HepG2 (cell line): ENCODE measurements around the gene HMG20B.

Experiments
- ARID5B ChIP-seq: IDR thresholded peaks from 2 replicates; pipeline ENCODE4 v1.4.0; 2020; ENCODE audit warnings: mild to moderate bottlenecking, missing genetic modification reagents
- CSRNP2 ChIP-seq: sonication (generic); formaldehyde crosslinking; conservative IDR thresholded peaks from 2 replicates; pipeline ENCODE4 v1.8.0; 2022; ENCODE audit warnings: low read depth, missing genetic modification reagents
- EP300 ChIP-seq, 3 experiments: sonication (generic) in 1 of 3; formaldehyde crosslinking in 1 of 3; IDR thresholded peaks; 2 replicates each; pipeline versions ENCODE4 v1.5.1 to v1.6.1; 2011 to 2020; ENCODE audit warnings: low read depth in 2 of 3, low read length in 2 of 3, borderline replicate concordance in 1 of 3, improper control_type of control experiment in 1 of 3, mild to moderate bottlenecking in 1 of 3, missing genetic modification reagents in 1 of 3, moderate library complexity in 1 of 3
- FOSL1 ChIP-seq: sonication (generic); formaldehyde crosslinking; IDR thresholded peaks from 2 replicates; pipeline ENCODE4 v1.9.0; 2021; ENCODE audit warnings: missing genetic modification reagents, borderline replicate concordance
- GZF1 ChIP-seq: sonication (generic); formaldehyde crosslinking; IDR thresholded peaks from 2 replicates; pipeline ENCODE4 v1.5.1; 2020; ENCODE audit warnings: mild to moderate bottlenecking, missing genetic modification reagents
- TEF ChIP-seq: sonication (generic); formaldehyde crosslinking; IDR thresholded peaks from 2 replicates; pipeline ENCODE4 v1.5.0; 2020; ENCODE audit warnings: missing genetic modification reagents
- THYN1 ChIP-seq: sonication (generic); formaldehyde crosslinking; IDR thresholded peaks from 2 replicates; pipeline ENCODE4 v1.8.1; 2023; ENCODE audit warnings: low read depth, mild to moderate bottlenecking, moderate library complexity, missing genetic modification reagents, borderline replicate concordance
- TOPORS ChIP-seq: sonication (generic); formaldehyde crosslinking; IDR thresholded peaks from 2 replicates; pipeline ENCODE4 v1.8.0; 2023; ENCODE audit warnings: mild to moderate bottlenecking, missing genetic modification reagents
- ZNF24 ChIP-seq: fragments of 450-650 bp; IDR thresholded peaks from 2 replicates; pipeline ENCODE4 v1.6.1; 2017; ENCODE audit warnings: antibody characterized with exemption, mild to moderate bottlenecking
- ZNF792 ChIP-seq: IDR thresholded peaks from 2 replicates; pipeline ENCODE4 v1.6.1; 2016
- TF ChIP-seq, protein P1 (sequence below): sonication (generic); formaldehyde crosslinking; IDR thresholded peaks from 2 replicates; pipeline ENCODE4 v1.4.0; 2020; ENCODE audit warnings: mild to moderate bottlenecking, missing genetic modification reagents
- TF ChIP-seq, protein P2 (sequence below): sonication (generic); formaldehyde crosslinking; IDR thresholded peaks from 2 replicates; pipeline ENCODE4 v1.5.0; 2020; ENCODE audit warnings: mild to moderate bottlenecking, missing genetic modification reagents, moderate library complexity

DNA sequence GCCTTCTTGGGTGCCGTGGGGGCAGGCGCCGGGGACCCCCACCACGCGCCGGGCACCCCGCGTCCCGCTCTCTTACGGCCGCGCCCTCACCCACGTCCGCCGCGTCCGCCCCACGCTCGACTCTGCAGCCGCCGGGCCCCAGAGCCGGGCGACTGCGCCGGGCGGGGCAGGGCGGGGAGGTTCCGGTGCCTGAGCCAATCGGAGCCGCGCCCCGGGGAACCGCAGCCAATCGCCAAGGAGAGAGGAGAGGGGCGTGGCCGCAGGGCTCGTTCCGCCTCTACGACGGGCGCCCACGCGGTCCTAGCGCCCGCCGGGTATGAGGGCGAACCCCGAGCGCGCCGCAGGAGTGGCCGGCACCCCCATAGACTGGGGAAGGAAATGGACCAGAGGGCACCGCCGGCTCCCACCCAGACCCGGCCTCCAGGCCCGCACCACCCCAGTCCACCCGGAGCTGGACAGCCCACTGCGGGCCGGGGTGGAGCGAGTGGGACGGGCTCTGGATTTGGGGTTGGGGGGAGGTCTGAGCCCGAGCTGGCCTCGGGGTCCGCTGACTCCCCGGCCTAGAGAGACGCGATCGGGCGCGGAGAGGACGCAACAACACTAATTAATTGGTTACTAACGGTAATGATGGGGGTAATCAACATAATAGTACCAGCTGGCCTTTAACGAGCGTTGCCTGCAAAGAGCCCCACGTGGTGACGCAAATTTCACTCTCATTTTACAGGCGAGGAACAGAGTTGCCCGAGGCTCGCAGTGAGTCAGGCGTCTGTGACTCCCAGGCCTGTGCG lies 15.1 kb upstream of the HMG20B start, which contains the start of gene MFSD12:
- TF ChIP-seq, protein P1, sequence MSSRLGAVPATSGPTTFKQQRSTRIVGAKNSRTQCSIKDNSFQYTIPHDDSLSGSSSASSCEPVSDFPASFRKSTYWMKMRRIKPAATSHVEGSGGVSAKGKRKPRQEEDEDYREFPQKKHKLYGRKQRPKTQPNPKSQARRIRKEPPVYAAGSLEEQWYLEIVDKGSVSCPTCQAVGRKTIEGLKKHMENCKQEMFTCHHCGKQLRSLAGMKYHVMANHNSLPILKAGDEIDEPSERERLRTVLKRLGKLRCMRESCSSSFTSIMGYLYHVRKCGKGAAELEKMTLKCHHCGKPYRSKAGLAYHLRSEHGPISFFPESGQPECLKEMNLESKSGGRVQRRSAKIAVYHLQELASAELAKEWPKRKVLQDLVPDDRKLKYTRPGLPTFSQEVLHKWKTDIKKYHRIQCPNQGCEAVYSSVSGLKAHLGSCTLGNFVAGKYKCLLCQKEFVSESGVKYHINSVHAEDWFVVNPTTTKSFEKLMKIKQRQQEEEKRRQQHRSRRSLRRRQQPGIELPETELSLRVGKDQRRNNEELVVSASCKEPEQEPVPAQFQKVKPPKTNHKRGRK (CRISPR knock-in tag): no peak
- TF ChIP-seq EP300 (IDR thresholded peaks at IDR 0.05; ENCODE audit: low read depth in 2 of 2, low read length in 2 of 2): no peak
- TF ChIP-seq EP300 (CRISPR knock-in tag; IDR thresholded peaks at IDR 0.05; ENCODE audit: borderline replicate concordance): no peak
- TF ChIP-seq TEF (CRISPR knock-in tag): no peak
- TF ChIP-seq, protein P2, sequence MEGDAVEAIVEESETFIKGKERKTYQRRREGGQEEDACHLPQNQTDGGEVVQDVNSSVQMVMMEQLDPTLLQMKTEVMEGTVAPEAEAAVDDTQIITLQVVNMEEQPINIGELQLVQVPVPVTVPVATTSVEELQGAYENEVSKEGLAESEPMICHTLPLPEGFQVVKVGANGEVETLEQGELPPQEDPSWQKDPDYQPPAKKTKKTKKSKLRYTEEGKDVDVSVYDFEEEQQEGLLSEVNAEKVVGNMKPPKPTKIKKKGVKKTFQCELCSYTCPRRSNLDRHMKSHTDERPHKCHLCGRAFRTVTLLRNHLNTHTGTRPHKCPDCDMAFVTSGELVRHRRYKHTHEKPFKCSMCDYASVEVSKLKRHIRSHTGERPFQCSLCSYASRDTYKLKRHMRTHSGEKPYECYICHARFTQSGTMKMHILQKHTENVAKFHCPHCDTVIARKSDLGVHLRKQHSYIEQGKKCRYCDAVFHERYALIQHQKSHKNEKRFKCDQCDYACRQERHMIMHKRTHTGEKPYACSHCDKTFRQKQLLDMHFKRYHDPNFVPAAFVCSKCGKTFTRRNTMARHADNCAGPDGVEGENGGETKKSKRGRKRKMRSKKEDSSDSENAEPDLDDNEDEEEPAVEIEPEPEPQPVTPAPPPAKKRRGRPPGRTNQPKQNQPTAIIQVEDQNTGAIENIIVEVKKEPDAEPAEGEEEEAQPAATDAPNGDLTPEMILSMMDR (CRISPR knock-in tag): no peak
- no peak for TF ChIP-seq GZF1 (CRISPR knock-in tag)
- no peak for TF ChIP-seq TOPORS (CRISPR knock-in tag)
- TF ChIP-seq CSRNP2 (CRISPR knock-in tag): no peak
- TF ChIP-seq ARID5B: no peak
- TF ChIP-seq ZNF792: no peak
- no peak for TF ChIP-seq FOSL1 (CRISPR knock-in tag)
- TF ChIP-seq THYN1: no peak
- TF ChIP-seq ZNF24: no peak
